Measurements from ENCODE around the gene FSD2. TPM values are rescaled to one million over a fixed set of nuclear protein-coding genes. Genes with fewer than 3 reads are reported as not detected.
A peak's percentile ranks its signal among the peaks of the same experiment; 100 is the strongest.

Gene FSD2
- total and polyA plus RNA-seq, 2 of the 4 experiments (the other 2 are of a cell fraction) = not detected

- H4K8ac ChIP-seq (ENCODE audit: low read depth in 2 of 2, low read length in 2 of 2) = no peak overlapping the region
- H2AK5ac ChIP-seq (ENCODE audit: low read depth, low read length) = no peak overlapping the region
- H3K4me2 ChIP-seq (ENCODE audit: low read depth, low read length) = no peak overlapping the region
- ATAC-seq (ENCODE audit: low read depth) (peak; percentile 48), DNase-seq (peak; percentile 19)
- WGBS, 2 experiments (ENCODE audit: extremely low coverage in 2 of 2, insufficient read length in 1 of 2) = 80% methylated on average over 2 of the region's 4 CpGs; no CpG with 5 or more reads in 1 of the 2 experiments
- peaks cover 4% of the 10 kb centered on the region; the same call in 1 of the 2 replicates for H3K9me1 ChIP-seq (ENCODE audit: insufficient read depth, low read length)
- no peak overlapping the region for H2BK15ac ChIP-seq (ENCODE audit: low read depth, low read length)
- in situ Hi-C loops (cut with MboI; ENCODE audit: low sequenced_read_pairs) (no loop called here), intact Hi-C loops (cut with micrococcal nuclease) (loop anchor here (5.0 kb wide), 1 partner anchor 39 kb away; the partner anchor contains the start of genes FSD2 and WHAMM), dilution Hi-C loops (cut with HindIII; ENCODE audit: low sequenced_read_pairs, unreplicated experiment) (no loop called here)
- no peak overlapping the region for H2BK120ac ChIP-seq (ENCODE audit: low read depth, low read length)
- no peak overlapping the region for H2AFZ ChIP-seq (replicated peaks; ENCODE audit: low read length, poor library complexity)
- no peak overlapping the region for H4K5ac ChIP-seq (ENCODE audit: low read depth, low read length)
- H3K18ac ChIP-seq (ENCODE audit: low read depth, low read length) = no peak overlapping the region
- no peak overlapping the region for H3K23ac ChIP-seq (ENCODE audit: low read depth, low read length)
- no TSS peak for BruUV-seq (replicated peaks)
- H3K79me1 ChIP-seq (ENCODE audit: low read depth in 1 of 2, low read length in 2 of 2) = no peaks in the 10 kb centered on the region
- H3K4me3 ChIP-seq (ENCODE audit: insufficient read depth, low read depth, low read length) = no peak overlapping the region
- H2BK20ac ChIP-seq (ENCODE audit: low read depth, low read length) = no peak overlapping the region
- no peak overlapping the region for H2BK5ac ChIP-seq (ENCODE audit: low read depth, low read length, poor library complexity, severe bottlenecking)
- POLR2A ChIA-PET (ENCODE audit: unreplicated experiment) = no interaction called here
- no peak overlapping the region for H3K4ac ChIP-seq (ENCODE audit: low read depth, low read length)
- no peak overlapping the region for H3K14ac ChIP-seq (replicated peaks; ENCODE audit: low read depth, low read length)
- no peak overlapping the region for H4K91ac ChIP-seq (ENCODE audit: insufficient read depth, low read depth, low read length)
- H3K56ac ChIP-seq (ENCODE audit: extremely low read depth, insufficient read depth, low read length) = no peak overlapping the region
- TF ChIP-seq BHLHE40 (IDR thresholded peaks at IDR 0.05; ENCODE audit: low read depth, low read length) (peak; percentile 70), NFE2L2 (IDR thresholded peaks at IDR 0.05; ENCODE audit: low read depth, low read length) (no peak)
- H3K27ac ChIP-seq (ENCODE audit: insufficient read depth, low read length) = no peak overlapping the region
- no peaks in the 10 kb centered on the region for H3K4me1 ChIP-seq (ENCODE audit: control insufficient read depth, insufficient read depth, low read length)
- no peak overlapping the region for H3K9ac ChIP-seq (ENCODE audit: low read depth, low read length)
- H3K27me3 ChIP-seq (ENCODE audit: control insufficient read depth, insufficient read depth, low read length) = no peaks in the 10 kb centered on the region
- H2AK9ac ChIP-seq (replicated peaks; ENCODE audit: low read depth, low read length, poor library complexity) = no peak overlapping the region
- CTCF ChIA-PET = interaction anchor here (0.9 kb wide), 1 partner anchor 23 kb away, joined by 5 read pairs; no protein-coding TSS in a partner anchor
- no peaks in the 10 kb centered on the region for H4K20me1 ChIP-seq (ENCODE audit: insufficient read depth, low read length)
- H3K36me3 ChIP-seq (ENCODE audit: control insufficient read depth, insufficient read depth, low read length) = peaks cover 8% of the 10 kb centered on the region; the same call in 1 of the 2 replicates
- H3K9me3 ChIP-seq (ENCODE audit: control insufficient read depth, insufficient read depth, low read length) = no peaks in the 10 kb centered on the region
Observed at GRCh38 chr15:82768414-82769054, 37.3 kb downstream of the FSD2 start.

Data from IMR-90 (cell line).